H1 (cell line): ENCODE data around the gene RIOK3. TPM values are rescaled to one million over a fixed set of nuclear protein-coding genes. Genes with fewer than 3 reads are reported as not detected.
A peak's percentile ranks its signal among the peaks of the same experiment; 100 is the strongest.

Experiments
- CHD1 ChIP-seq: IDR thresholded peaks from 2 replicates; pipeline ENCODE4 v1.6.1; 2012; ENCODE audit warnings: low read depth, low read length, improper control_type of control experiment
- CHD7 ChIP-seq: fragments of 300-600 bp; sonication (generic); IDR thresholded peaks from 2 replicates; pipeline ENCODE4 v1.7.1; 2012; ENCODE audit warnings: low read length, moderate library complexity, mild to moderate bottlenecking, inconsistent platforms; ENCODE audit not compliant: insufficient replicate concordance
- KDM4A ChIP-seq: IDR thresholded peaks from one replicate; pipeline ENCODE4 v1.7.1; 2012; ENCODE audit warnings: low read depth, mild to moderate bottlenecking, moderate library complexity, low read length, inconsistent platforms; ENCODE audit not compliant: severe bottlenecking
- ZNF274 ChIP-seq: IDR thresholded peaks from 2 replicates; pipeline ENCODE4 v1.7.0; 2012; ENCODE audit warnings: low read length, borderline replicate concordance; ENCODE audit errors: extremely low read depth
- polyA plus RNA-seq, 7 experiments: library from polyadenylated mRNA; depleted of rRNA in 3 of 7; stranded (reverse) in 5 of 7; unstranded in 2 of 7; fragments of >200 nt in 5 of 7; fragments of 200-250 nt in 2 of 7; gene quantifications; 1 replicate in 5 of 7; 2 replicates in 1 of 7; 4 replicates in 1 of 7; pipeline versions ENCODE4 v1.2.1 to v1.2.3, GENCODE V29; 2011 to 2013; ENCODE audit warnings: missing spikeins in 2 of 7, mixed read lengths in 2 of 7
- total RNA-seq: library from RNA; stranded (reverse); fragmentation: NEBNext Ultra II Directional; extraction: Animal tissue kit (Norgen Biotek cat#: 25700); gene quantifications from 2 replicates; pipeline ENCODE4 v1.2.1, GENCODE V29; 2021

RIOK3 gene
- total and polyA plus RNA-seq, 2 of the 8 experiments (the other 6 are each of a cell fraction or from before 2014, with no cell fraction given) = 7.5 to 24.3 TPM

- TF ChIP-seq CHD7 (no peak), CHD1 (no peak), ZNF274 (no peak), KDM4A (peak; percentile 92)
Measured at GRCh38 chr18:23503038-23503962, 50.2 kb downstream of the RIOK3 start, which contains the start of gene RMC1 (continued).
